Measurements from ENCODE around the gene CACNA2D1.

DNA sequence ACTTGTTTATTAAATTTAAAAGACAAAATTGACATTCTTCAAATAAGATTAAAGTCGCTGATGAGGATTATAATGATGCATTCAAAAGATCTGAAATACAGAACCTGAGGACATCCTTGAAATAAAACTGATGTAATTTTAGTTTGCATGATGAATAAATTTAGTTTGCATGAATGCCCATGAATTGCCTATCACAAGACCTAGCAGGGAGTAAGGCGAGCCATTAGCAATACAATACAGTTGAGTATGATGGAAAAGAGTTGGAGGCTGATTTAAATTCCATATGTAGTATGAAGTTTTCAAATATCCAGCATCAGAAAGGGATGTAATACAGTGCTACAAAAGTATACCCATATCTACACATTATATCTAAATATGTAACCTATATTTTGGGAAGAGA, 321.3 kb downstream of the CACNA2D1 start:
- TF ChIP-seq FOXM1 (IDR thresholded peaks at IDR 0.05; ENCODE audit: borderline replicate concordance) (no peak), FOXA1 (IDR thresholded peaks at IDR 0.05) (no peak), ELF4 (IDR thresholded peaks at IDR 0.05) (no peak), SP1 (IDR thresholded peaks at IDR 0.05) (no peak), LEF1 (IDR thresholded peaks at IDR 0.05; ENCODE audit: borderline replicate concordance) (no peak), PKNOX1 (IDR thresholded peaks at IDR 0.05) (no peak), BHLHE40 (IDR thresholded peaks at IDR 0.05; ENCODE audit: borderline replicate concordance) (no peak), TARDBP (IDR thresholded peaks at IDR 0.05) (no peak), SUZ12 (IDR thresholded peaks at IDR 0.05) (no peak), CTBP1 (IDR thresholded peaks at IDR 0.05; ENCODE audit: borderline replicate concordance) (no peak), ZNF384 (IDR thresholded peaks at IDR 0.05) (no peak)
